AG08395 (cell line): Measurements from ENCODE around the gene GNPDA1.
"Not testable (repeated sequence)": the region's sequence is repeated elsewhere in the genome, so short reads cannot be mapped to it uniquely, and the experiment has no call there.

Source experiments
- DNase-seq: peaks from one replicate; pipeline ENCODE4 v3.0.0; 2012; ENCODE audit warnings: mixed read lengths, low spot score

Gene GNPDA1

DNA sequence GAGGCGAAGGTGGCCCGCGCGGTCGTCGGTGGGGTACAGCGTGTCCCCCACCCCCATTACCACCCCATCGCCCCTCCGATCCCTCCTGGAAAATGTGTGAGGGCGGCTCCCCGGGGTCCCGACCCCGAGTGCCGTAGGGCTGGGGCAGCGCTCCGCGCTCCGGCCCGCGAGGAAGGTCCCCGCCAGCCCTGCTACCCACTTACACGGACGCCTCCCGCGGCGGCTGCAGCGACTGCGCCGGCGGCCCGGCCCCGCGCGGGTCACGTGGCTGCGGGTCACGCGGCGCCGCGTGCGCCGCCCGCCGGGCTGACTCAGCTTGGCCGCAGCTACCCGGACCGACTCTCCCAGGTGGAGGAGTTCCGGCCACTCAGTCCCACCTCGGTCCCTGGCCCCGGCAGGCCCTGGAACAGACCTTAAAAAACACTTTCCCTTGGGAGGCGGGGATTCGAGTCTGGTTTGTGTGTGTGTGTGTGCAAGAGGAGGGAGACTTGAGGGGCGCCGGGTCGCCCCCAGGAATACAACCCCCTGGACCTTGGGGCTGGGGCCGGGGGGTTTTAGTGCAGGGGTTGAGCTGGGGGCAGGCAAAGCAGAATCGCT, at the start of gene GNPDA1:
GNPDA1 (minus strand) TSS at position 236 of the 597 bp plus-strand sequence. CDS start 992 bp downstream, outside the sequence.
- peak; percentile 93 for DNase-seq

DNA sequence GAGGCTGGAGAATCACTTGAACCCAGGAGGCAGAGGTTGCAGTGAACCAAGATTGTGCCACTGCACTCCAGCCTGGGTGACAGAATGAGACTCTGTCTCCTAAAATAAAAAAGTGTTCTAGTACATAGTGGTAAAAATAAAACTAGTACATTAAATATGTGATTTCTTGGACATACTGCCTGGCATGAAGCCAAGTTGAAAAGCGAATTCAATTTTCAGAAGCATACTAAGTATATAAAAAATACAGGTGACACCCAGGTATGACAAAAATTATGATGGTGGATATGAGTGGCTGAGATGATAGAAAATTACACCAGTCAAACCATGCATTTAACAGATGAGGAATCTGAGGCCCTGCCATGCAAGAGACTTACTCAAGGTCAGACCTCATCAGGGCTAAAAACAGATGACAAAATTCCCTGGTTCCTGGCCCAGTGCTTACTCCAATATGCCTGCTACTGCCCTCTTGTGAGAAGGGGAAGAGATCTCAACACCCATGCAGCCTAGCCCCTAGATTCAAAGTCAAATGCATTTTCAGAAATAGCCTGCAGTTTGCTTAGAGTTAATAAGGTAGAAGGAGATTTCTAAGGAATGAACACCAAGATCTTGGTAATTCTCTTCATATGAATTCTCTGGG, 46.6 kb upstream of the GNPDA1 start:
- peak; percentile 37 for DNase-seq

DNA sequence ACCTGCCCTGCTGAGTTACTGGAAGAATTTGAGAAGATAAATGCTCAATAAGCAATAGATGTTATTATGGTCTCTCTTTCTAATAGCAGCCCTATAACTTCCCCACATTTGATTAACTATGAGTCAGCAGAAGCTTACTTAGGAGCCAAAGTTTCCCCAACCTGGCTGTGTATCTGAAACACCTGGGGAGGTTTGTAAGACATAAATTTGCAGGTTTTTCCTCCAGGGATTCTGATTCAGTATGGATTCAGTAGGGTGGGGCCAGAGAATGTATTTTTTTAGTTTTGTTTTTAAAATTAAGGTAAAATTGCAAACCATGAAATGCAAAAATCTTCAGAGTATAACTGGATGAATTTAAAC, 44.9 kb upstream of the GNPDA1 start:
- no peak for DNase-seq

DNA sequence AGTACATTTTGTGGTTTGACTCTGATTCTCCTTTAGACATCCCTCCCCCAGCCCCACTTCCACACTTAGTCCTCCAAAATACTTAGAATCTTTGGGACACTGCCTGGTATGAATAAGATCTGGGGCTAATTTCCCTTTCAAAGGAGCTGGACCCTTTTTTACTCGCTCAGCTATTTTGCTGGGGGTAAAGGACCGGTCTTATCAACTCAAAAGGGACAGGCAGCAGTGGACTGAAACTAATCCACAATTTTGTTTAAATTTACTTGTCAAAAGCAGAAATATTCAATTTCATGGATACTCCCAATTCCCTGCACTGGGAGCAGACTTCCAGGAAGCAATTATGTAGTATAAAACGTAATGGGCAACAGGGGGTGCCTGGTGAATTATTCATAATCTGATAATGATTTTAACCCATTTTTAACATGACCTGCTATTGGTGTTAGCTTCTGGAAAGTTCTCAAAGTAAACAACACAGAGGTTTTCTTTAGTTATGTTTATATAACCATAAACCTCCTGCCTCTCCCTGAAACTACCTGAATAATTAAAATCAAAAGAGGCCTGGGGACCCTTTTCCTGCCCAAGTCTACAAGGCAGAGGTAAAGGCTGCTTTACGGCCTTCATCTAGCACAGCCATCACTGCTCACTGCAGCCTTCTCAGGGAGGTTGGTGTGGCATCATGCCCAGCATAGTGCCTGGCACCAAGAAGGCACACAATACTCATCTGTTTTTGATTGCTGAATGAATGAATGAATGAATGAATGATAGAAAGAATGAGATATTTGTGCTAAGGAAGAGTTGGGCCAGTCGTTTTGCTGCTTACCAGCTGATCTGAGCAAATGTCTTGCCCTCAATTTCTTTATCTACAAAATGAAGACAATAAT, 44.2 kb upstream of the GNPDA1 start:
- DNase-seq: no peak

GRCh38 chr5:142055301-142055700, 42.5 kb upstream of the GNPDA1 start:
- no peak for DNase-seq

DNA sequence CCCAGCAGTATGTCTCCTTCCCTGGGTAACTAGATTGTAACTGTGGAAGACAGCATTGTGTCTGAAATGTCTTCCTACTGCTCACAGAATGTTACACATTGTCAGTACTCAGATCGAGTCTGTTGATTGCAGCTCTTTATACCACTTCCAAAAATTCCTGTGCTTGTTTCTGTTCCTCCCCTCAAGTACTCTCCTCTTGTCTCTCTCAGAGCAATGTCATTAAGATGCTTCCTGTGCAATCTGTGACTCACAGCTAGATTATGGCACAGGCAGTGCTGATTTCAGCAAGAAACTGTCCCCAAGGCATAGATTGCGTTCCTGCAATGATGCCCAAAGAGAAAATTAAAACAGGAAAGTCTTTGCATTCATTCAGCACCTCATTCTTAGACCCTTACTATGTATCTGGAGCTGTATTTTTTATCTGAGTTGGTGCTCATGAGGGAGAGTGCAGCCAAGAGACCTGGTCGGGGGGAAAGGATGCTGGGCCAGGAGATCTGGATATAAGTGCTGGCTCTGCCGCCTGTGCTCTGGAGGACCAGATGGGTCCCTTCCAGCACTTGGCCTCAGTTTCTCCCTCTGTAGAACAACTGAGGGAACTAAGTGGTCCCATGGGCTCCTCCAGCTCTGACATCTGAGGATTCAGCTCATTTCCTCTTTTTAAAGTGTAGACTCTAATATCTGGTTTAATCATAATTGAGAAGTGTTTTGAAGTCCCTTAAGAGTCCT, 40.8 kb upstream of the GNPDA1 start:
- peak; percentile 69 for DNase-seq

DNA sequence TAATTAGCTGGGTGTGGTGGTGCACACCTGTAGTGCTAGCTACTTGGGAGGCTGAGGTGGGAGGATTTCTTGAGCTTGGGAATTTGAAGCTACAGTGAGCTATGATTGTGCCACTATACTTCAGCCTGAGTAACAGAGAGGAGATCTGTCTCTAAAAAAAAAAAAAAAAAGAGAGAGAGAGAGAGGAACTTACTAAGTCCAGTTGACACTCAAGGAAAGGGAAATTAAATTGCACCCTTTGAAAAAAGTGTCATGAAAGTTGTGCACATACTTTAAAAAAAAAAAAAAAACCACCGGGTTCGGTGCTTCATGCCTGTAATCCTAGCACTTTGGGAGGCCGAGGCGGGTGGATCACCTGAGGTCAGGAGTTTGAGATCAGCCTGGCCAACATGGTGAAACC, 39.2 kb upstream of the GNPDA1 start:
- DNase-seq: not testable (repeated sequence)

DNA sequence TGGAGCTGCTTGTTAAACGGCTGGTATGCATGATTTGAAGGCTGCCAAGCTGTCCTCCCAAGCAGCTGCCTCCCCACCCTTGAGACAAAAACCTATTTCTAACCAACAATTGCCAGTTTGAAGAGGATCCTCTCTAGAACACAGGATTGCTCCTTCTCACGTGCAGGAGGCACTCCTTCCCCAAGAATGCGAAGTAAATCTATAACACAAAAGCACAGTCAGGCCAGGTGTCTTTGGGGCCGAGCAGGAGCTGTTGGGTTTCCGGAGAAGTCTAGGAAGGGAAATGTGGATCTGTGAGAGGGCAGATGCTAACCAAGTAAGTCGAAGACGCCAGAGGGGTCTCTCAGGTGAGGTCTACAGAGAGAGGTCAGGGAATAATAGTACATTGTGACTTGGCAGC, 35.4 kb upstream of the GNPDA1 start:
- DNase-seq: no peak

DNA sequence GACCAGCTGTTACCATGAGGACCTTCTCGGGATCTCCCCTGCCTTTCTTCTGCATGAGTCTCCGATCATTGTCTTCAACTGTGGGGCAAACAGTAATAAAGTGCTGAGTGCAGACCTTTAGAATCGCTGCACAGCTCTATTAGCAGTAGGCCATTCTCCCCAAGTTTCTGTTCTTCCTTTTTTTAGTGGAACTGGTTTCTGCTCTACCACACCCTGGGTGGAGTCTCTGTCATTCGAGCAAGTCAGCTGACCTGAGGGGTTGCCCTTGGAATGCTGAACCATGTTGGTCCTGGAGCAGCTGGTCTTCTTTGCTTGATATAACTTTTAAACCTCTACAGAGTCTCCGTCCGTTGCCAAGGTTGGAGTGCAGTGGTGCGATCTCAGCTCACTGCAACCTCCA, 33.4 kb upstream of the GNPDA1 start:
- DNase-seq: no peak

DNA sequence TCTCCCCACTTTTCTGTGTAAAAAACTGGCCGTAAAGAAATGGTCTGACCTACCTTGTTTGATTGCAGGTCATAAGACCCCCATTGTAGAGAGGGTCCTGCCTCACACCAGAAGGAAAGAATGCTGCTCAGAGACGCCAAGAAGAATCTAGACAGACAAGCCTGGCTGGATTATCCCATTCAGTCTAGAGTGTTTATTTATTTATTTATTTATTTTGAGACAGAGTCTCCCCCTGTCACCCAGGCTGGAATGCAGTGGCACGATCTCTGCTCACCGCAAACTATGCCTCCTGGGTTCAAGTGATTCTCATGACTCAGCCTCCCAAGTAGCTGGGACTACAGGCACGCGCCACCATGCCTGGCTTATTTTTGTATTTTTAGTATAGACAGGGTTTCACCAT, 28.1 kb upstream of the GNPDA1 start:
- not testable (repeated sequence) for DNase-seq

- DNase-seq: no peak
These were observed 27.5 kb upstream of the GNPDA1 start for GRCh38 chr5:142040285-142040684.

DNA sequence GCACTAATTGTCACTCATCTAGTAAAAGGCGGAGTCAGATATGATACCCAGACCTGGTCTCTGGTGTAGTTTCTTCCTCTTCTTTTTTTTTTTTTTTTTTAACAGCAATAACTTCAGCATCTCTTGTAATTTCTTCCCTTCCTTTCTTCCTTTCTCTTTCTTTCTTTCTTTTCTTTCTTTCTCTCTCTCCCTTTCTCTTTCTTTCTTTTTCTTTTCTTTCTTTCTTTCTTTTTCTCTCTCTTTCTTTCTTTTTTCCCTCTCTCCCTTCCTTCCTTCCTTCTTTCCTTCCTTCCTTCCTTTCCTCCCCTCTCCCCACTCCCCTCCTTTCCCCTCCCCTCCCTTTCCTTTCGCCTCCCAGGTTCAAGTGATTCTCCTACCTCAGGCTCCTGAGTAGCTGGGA, 25.9 kb upstream of the GNPDA1 start:
- DNase-seq: no peak

- not testable (repeated sequence) for DNase-seq
These were observed 24.8 kb upstream of the GNPDA1 start for GRCh38 chr5:142037599-142037998.

DNA sequence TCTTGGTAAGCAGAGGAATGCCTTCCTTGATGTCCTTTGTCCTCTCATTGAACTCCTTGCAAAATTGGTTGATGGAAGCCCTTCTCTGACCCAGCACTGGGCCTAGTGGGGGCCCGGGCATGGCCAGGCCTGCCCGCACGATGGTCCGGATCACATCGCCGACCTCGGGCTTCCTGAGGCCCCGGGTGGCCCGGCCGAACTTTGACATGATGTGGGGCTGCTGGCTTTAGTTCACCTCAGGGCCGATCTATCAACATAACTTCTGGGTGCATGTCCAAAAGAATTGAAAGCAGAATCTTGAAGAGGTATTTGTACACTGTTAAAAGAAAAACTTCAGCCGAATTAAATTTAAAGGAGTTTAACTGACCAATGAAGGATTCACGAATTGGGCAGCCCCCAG, 24.1 kb upstream of the GNPDA1 start:
- no peak for DNase-seq

DNA sequence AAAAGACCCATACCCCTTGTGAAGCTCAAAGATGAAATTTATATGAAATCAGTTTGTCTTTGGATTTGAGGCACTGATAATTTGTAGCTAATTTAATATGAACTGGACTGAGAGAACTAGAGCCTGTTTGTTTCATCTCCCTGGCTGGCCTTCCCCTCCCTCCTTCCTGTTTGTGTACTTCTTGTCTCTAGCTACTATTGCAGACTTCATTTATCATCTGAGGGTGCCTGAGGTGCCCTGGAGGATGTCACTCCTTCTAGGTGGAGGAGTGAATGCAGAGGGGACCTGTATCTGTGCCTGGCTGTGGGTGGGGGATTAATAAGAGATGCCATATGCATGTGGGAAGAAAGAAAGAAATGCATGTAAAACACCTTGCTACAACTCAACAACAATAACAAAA, 22.2 kb upstream of the GNPDA1 start:
- DNase-seq: no peak

DNA sequence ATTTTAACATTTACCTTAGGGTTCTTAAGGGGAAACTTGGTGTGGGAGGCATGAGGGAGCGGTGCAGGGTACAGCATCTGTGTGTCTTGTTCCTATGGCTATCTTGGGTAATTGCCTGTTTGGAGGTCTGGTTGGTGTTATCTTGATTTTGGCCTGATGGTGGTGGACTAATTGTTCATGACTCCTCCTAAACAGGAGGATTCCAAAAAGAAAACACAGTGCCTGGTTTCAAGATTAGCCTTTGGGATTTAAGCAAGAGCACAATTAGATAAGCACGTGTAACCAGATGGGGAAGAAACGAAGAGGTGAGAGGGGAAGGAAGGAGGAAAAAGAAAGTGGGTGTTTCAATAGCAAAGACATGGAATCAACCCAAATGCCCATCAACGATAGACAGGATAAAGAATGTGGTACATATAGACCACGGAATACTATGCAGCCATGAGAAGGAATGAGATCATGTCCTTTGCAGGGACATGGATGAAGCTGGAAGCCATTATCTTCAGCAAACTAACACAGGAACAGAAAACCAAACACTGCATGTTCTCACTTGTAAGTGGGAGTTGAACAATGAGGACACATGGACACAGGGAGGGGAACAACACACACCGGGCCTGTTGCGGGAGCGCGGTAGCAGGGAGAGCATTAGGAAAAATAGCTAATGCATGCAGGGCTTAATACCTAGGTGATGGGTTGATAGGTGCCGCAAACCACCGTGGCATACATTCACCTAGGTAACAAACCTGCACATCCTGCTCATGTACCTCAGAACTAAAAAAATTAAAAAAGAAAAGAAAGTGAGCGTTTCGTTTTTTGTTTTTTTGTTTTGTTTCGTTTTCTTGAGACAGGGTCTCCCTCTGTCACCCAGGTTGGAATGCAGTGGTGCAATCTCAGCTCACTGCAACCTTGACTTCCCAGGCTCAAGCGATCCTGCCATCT, 21.1 kb upstream of the GNPDA1 start:
- DNase-seq: not testable (repeated sequence)

- DNase-seq: no peak
These were observed 20.2 kb upstream of the GNPDA1 start for GRCh38 chr5:142032747-142033631.

DNA sequence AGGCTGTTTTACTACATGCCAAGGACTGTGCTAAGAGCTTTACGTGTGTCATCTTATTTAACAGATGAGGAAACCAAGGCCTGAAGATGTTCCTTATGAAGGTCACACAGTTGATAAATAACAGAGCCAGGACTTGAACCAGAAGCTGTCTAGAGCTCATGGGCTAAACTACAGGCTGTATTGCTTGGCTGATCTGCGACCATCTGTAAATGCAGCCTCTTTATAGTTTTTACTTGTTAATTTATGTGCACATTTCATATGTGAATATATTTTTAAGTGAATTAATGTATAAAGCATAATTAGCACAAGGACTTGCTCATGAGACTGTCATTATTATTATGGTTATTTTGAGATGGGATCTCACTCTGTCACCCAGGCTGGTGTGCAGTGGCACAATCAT, 19.3 kb upstream of the GNPDA1 start:
- DNase-seq: no peak

GRCh38 chr5:142025637-142026036, 12.8 kb upstream of the GNPDA1 start:
- DNase-seq: no peak

GRCh38 chr5:142024771-142025304, 12.0 kb upstream of the GNPDA1 start:
- DNase-seq: peak; percentile 96
